HepG2 (cell line): Measurements from ENCODE around the gene HSPB9. TPM values are rescaled to one million over a fixed set of nuclear protein-coding genes. Genes with fewer than 3 reads are reported as not detected.

ENCODE experiments used
- GABPB1 ChIP-seq: IDR thresholded peaks from 2 replicates; pipeline ENCODE4 v1.6.1; 2016; ENCODE audit warnings: mild to moderate bottlenecking, missing genetic modification reagents, moderate library complexity, missing compliant biosample characterization
- GATA4 ChIP-seq: sonication (generic); IDR thresholded peaks from 2 replicates; pipeline ENCODE4 v1.6.1; 2016; ENCODE audit warnings: antibody characterized with exemption, low read depth, borderline replicate concordance
- POGK ChIP-seq: sonication (generic); formaldehyde crosslinking; conservative IDR thresholded peaks from 2 replicates; pipeline ENCODE4 v1.8.0; 2022; ENCODE audit warnings: mild to moderate bottlenecking, moderate library complexity, missing genetic modification reagents
- PRMT3 ChIP-seq: sonication (generic); formaldehyde crosslinking; IDR thresholded peaks from 2 replicates; pipeline ENCODE4 v1.8.1; 2022; ENCODE audit warnings: low read depth, mild to moderate bottlenecking, moderate library complexity, missing genetic modification reagents, borderline replicate concordance
- RCOR2 ChIP-seq: IDR thresholded peaks from 2 replicates; pipeline ENCODE4 v1.6.1; 2016; ENCODE audit warnings: missing biosample characterization, missing genetic modification reagents
- ZBTB44 ChIP-seq: sonication (generic); formaldehyde crosslinking; IDR thresholded peaks from 2 replicates; pipeline ENCODE4 v1.4.0; 2020; ENCODE audit warnings: missing genetic modification reagents
- ZBTB46 ChIP-seq: sonication (generic); formaldehyde crosslinking; IDR thresholded peaks from 2 replicates; pipeline ENCODE4 v1.4.0; 2020; ENCODE audit warnings: mild to moderate bottlenecking, missing genetic modification reagents, borderline replicate concordance
- ZBTB7B ChIP-seq: sonication (generic); formaldehyde crosslinking; IDR thresholded peaks from 2 replicates; pipeline ENCODE4 v1.4.0; 2020; ENCODE audit warnings: missing genetic modification reagents
- ZNF562 ChIP-seq: sonication (generic); formaldehyde crosslinking; IDR thresholded peaks from 2 replicates; pipeline ENCODE4 v1.8.0; 2022; ENCODE audit warnings: missing genetic modification reagents, borderline replicate concordance
- ZNF589 ChIP-seq: sonication (generic); formaldehyde crosslinking; conservative IDR thresholded peaks from 2 replicates; pipeline ENCODE4 v1.8.0; 2022; ENCODE audit warnings: mild to moderate bottlenecking, moderate library complexity, missing genetic modification reagents
- ZNF605 ChIP-seq: sonication (generic); formaldehyde crosslinking; IDR thresholded peaks from 2 replicates; pipeline ENCODE4 v1.8.0; 2022; ENCODE audit warnings: mild to moderate bottlenecking, missing genetic modification reagents
- ZNF761 ChIP-seq: sonication (generic); formaldehyde crosslinking; conservative IDR thresholded peaks from 2 replicates; pipeline ENCODE4 v1.4.0; 2020; ENCODE audit warnings: mild to moderate bottlenecking, missing genetic modification reagents
- polyA plus RNA-seq, 8 experiments: library from polyadenylated mRNA; depleted of rRNA in 3 of 8; stranded (reverse) in 7 of 8; unstranded in 1 of 8; fragments of >200 nt; fragmentation: Illumina TruSeq in 4 of 8; extraction: Trizol in 4 of 8; gene quantifications; 2 replicates each; pipeline versions ENCODE4 v1.2.1 to v1.2.3, GENCODE V29; 2011 to 2016; ENCODE audit warnings: low read depth in 4 of 8, missing spikeins in 1 of 8, mixed read lengths in 1 of 8; ENCODE audit not compliant: insufficient read depth in 1 of 8
- total RNA-seq, 5 experiments: library from RNA; depleted of rRNA; stranded (reverse); fragments of >200 nt; fragmentation: Illumina TruSeq; extraction: Trizol; gene quantifications; 2 replicates each; pipeline ENCODE4 v1.2.3, GENCODE V29; 2016; ENCODE audit warnings: low read depth in 1 of 5
- TF ChIP-seq, protein P1 (sequence below), 2 experiments: sonication (generic) in 1 of 2; formaldehyde crosslinking in 1 of 2; IDR thresholded peaks; 2 replicates each; pipeline versions ENCODE4 v1.4.0 to v1.6.1; 2016 to 2020; ENCODE audit warnings: borderline replicate concordance in 1 of 2, low read depth in 1 of 2, mild to moderate bottlenecking in 1 of 2, missing genetic modification reagents in 1 of 2
- TF ChIP-seq, protein P2 (sequence below): sonication (generic); formaldehyde crosslinking; IDR thresholded peaks from 2 replicates; pipeline ENCODE4 v1.9.0; 2021; ENCODE audit warnings: missing genetic modification reagents, borderline replicate concordance

The HSPB9 gene
- total and polyA plus RNA-seq, 2 of the 13 experiments (the other 11 are each of a cell fraction or from before 2014, with no cell fraction given): 0.05 to 0.24 TPM

GRCh38 chr17:42122371-42123303 is at the start of gene HSPB9 (continued):
- TF ChIP-seq, protein P1, sequence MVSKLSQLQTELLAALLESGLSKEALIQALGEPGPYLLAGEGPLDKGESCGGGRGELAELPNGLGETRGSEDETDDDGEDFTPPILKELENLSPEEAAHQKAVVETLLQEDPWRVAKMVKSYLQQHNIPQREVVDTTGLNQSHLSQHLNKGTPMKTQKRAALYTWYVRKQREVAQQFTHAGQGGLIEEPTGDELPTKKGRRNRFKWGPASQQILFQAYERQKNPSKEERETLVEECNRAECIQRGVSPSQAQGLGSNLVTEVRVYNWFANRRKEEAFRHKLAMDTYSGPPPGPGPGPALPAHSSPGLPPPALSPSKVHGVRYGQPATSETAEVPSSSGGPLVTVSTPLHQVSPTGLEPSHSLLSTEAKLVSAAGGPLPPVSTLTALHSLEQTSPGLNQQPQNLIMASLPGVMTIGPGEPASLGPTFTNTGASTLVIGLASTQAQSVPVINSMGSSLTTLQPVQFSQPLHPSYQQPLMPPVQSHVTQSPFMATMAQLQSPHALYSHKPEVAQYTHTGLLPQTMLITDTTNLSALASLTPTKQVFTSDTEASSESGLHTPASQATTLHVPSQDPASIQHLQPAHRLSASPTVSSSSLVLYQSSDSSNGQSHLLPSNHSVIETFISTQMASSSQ (IDR thresholded peaks at IDR 0.05; ENCODE audit: low read depth): no peak
- TF ChIP-seq, protein P1 (CRISPR knock-in tag; IDR thresholded peaks at IDR 0.05; ENCODE audit: borderline replicate concordance): no peak
- TF ChIP-seq ZNF562 (CRISPR knock-in tag): no peak
- TF ChIP-seq ZNF589 (CRISPR knock-in tag): 0 out of 2 replicates have a peak, but pooled peaks have one; percentile 49
- TF ChIP-seq, protein P2, sequence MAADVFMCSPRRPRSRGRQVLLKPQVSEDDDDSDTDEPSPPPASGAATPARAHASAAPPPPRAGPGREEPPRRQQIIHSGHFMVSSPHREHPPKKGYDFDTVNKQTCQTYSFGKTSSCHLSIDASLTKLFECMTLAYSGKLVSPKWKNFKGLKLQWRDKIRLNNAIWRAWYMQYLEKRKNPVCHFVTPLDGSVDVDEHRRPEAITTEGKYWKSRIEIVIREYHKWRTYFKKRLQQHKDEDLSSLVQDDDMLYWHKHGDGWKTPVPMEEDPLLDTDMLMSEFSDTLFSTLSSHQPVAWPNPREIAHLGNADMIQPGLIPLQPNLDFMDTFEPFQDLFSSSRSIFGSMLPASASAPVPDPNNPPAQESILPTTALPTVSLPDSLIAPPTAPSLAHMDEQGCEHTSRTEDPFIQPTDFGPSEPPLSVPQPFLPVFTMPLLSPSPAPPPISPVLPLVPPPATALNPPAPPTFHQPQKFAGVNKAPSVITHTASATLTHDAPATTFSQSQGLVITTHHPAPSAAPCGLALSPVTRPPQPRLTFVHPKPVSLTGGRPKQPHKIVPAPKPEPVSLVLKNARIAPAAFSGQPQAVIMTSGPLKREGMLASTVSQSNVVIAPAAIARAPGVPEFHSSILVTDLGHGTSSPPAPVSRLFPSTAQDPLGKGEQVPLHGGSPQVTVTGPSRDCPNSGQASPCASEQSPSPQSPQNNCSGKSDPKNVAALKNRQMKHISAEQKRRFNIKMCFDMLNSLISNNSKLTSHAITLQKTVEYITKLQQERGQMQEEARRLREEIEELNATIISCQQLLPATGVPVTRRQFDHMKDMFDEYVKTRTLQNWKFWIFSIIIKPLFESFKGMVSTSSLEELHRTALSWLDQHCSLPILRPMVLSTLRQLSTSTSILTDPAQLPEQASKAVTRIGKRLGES (CRISPR knock-in tag): no peak
- TF ChIP-seq ZBTB44 (CRISPR knock-in tag): no peak
- no peak for TF ChIP-seq ZBTB46
- TF ChIP-seq GATA4: no peak
- TF ChIP-seq PRMT3: no peak
- no peak for TF ChIP-seq POGK
- no peak for TF ChIP-seq ZNF605 (CRISPR knock-in tag)
- TF ChIP-seq GABPB1: peak; percentile 13; the same call in 1 of the 2 replicates
- TF ChIP-seq ZNF761 (CRISPR knock-in tag): no peak
- no peak for TF ChIP-seq ZBTB7B (CRISPR knock-in tag)
- TF ChIP-seq RCOR2: no peak
